WTC11 (cell line): ENCODE data around the gene OTOS. TPM values are rescaled to one million over a fixed set of nuclear protein-coding genes. Genes with fewer than 3 reads are reported as not detected.

Experiments used
- ATAC-seq: fragments of 200-7000 bp; cut with Tn5 transposase; 2 replicates; pipeline ENCODE4 v1.10.0; 2021; ENCODE audit warnings: mild to moderate bottlenecking, moderate library complexity
- CTCF ChIA-PET: fragments of 300-600 bp; sonication (Branson Sonifier 250); formaldehyde crosslinking; loops from one replicate; lab custom pipeline; 2021; ENCODE audit warnings: antibody characterized with exemption; lab: Charles Lee
- POLR2A ChIA-PET: fragments of 350-600 bp; sonication (Branson Sonifier 250); formaldehyde crosslinking; loops from one replicate; lab custom pipeline; 2021; ENCODE audit warnings: antibody characterized with exemption; lab: Charles Lee
- DNase-seq: peaks from one replicate; pipeline ENCODE4 v3.0.0; 2021; ENCODE audit warnings: low spot score
- H3K27ac Mint-ChIP-seq: 2 replicates; pipeline ENCODE4 v1.8.0; 2021; ENCODE audit warnings: mixed read lengths
- H3K27me3 Mint-ChIP-seq: 2 replicates; pipeline ENCODE4 v1.8.0; 2021; ENCODE audit warnings: low read depth, mild to moderate bottlenecking, moderate library complexity, mixed read lengths
- H3K36me3 Mint-ChIP-seq: 2 replicates; pipeline ENCODE4 v1.8.0; 2021; ENCODE audit warnings: mixed read lengths
- H3K4me1 Mint-ChIP-seq: 2 replicates; pipeline ENCODE4 v1.8.0; 2022; ENCODE audit warnings: mixed read lengths
- H3K4me3 Mint-ChIP-seq: 2 replicates; pipeline ENCODE4 v1.8.0; 2021; ENCODE audit warnings: mild to moderate bottlenecking, moderate library complexity, mixed read lengths
- H3K9me3 Mint-ChIP-seq: 2 replicates; pipeline ENCODE4 v1.8.0; 2021; ENCODE audit warnings: mixed read lengths
- CREM ChIP-seq: sonication (generic); formaldehyde crosslinking; IDR thresholded peaks from 2 replicates; pipeline ENCODE4 v1.8.1; 2022; ENCODE audit warnings: mild to moderate bottlenecking, missing genetic modification reagents, moderate library complexity
- EMX1 ChIP-seq: fragments of 250-450 bp; sonication (Bioruptor Pico); IDR thresholded peaks from 2 replicates; pipeline ENCODE4 v1.8.0; 2021; ENCODE audit warnings: mild to moderate bottlenecking
- GABPB1 ChIP-seq: sonication (generic); formaldehyde crosslinking; IDR thresholded peaks from 2 replicates; pipeline ENCODE4 v1.8.1; 2023; ENCODE audit warnings: mild to moderate bottlenecking, missing genetic modification reagents
- GRHL2 ChIP-seq: fragments of 250-450 bp; sonication (Bioruptor Pico); IDR thresholded peaks from 2 replicates; pipeline ENCODE4 v1.8.0; 2022; ENCODE audit warnings: mild to moderate bottlenecking, moderate library complexity; ENCODE audit not compliant: insufficient replicate concordance, severe bottlenecking
- GTF2I ChIP-seq: fragments of 250-450 bp; sonication (Bioruptor Pico); conservative IDR thresholded peaks from 2 replicates; pipeline ENCODE4 v1.4.0; 2021; ENCODE audit warnings: mild to moderate bottlenecking
- HMGA2 ChIP-seq: fragments of 250-450 bp; sonication (Bioruptor Pico); IDR thresholded peaks from 2 replicates; pipeline ENCODE4 v1.4.0; 2021; ENCODE audit warnings: mild to moderate bottlenecking, moderate library complexity
- JUN ChIP-seq: sonication (generic); formaldehyde crosslinking; IDR thresholded peaks from 2 replicates; pipeline ENCODE4 v1.8.0; 2023; ENCODE audit warnings: mild to moderate bottlenecking, missing genetic modification reagents
- MXD4 ChIP-seq: fragments of 250-450 bp; sonication (Bioruptor Pico); IDR thresholded peaks from 2 replicates; pipeline ENCODE4 v1.8.0; 2021; ENCODE audit warnings: mild to moderate bottlenecking, moderate library complexity, borderline replicate concordance
- MYBL2 ChIP-seq: sonication (generic); formaldehyde crosslinking; IDR thresholded peaks from 2 replicates; pipeline ENCODE4 v1.8.1; 2023; ENCODE audit warnings: mild to moderate bottlenecking, moderate library complexity, missing genetic modification reagents
- OVOL2 ChIP-seq: fragments of 250-450 bp; sonication (Bioruptor Pico); IDR thresholded peaks from 2 replicates; pipeline ENCODE4 v1.9.0; 2021; ENCODE audit warnings: mild to moderate bottlenecking, borderline replicate concordance
- RORB ChIP-seq: fragments of 250-450 bp; sonication (Bioruptor Pico); IDR thresholded peaks from 2 replicates; pipeline ENCODE4 v1.9.0; 2021; ENCODE audit warnings: mild to moderate bottlenecking
- SMAD3 ChIP-seq: sonication (generic); formaldehyde crosslinking; IDR thresholded peaks from 2 replicates; pipeline ENCODE4 v1.8.0; 2022; ENCODE audit warnings: missing genetic modification reagents, mild to moderate bottlenecking, borderline replicate concordance
- SMAD4 ChIP-seq: sonication (generic); formaldehyde crosslinking; IDR thresholded peaks from 2 replicates; pipeline ENCODE4 v1.8.0; 2022; ENCODE audit warnings: mild to moderate bottlenecking, missing genetic modification reagents
- SP1 ChIP-seq: sonication (generic); formaldehyde crosslinking; conservative IDR thresholded peaks from 2 replicates; pipeline ENCODE4 v1.8.1; 2022; ENCODE audit warnings: missing genetic modification reagents
- TEAD1 ChIP-seq: sonication (generic); formaldehyde crosslinking; IDR thresholded peaks from 2 replicates; pipeline ENCODE4 v1.8.0; 2022; ENCODE audit warnings: mild to moderate bottlenecking, missing genetic modification reagents
- ZNF219 ChIP-seq: sonication (generic); formaldehyde crosslinking; IDR thresholded peaks from 2 replicates; pipeline ENCODE4 v1.8.0; 2023; ENCODE audit warnings: missing genetic modification reagents, mild to moderate bottlenecking, borderline replicate concordance
- ZNF317 ChIP-seq: sonication (generic); formaldehyde crosslinking; IDR thresholded peaks from 2 replicates; pipeline ENCODE4 v1.8.1; 2023; ENCODE audit warnings: low read depth, mild to moderate bottlenecking, moderate library complexity, missing genetic modification reagents, borderline replicate concordance
- ZNF416 ChIP-seq: fragments of 250-450 bp; sonication (Bioruptor Pico); IDR thresholded peaks from 2 replicates; pipeline ENCODE4 v1.9.0; 2021; ENCODE audit warnings: mild to moderate bottlenecking, inconsistent platforms
- total RNA-seq: library from RNA; stranded (reverse); gene quantifications from 3 replicates; pipeline ENCODE4 v1.2.3, GENCODE V29; 2021
- TF ChIP-seq, protein P1 (sequence below): sonication (generic); formaldehyde crosslinking; IDR thresholded peaks from 2 replicates; pipeline ENCODE4 v1.8.0; 2022; ENCODE audit warnings: mild to moderate bottlenecking, missing genetic modification reagents
- TF ChIP-seq, protein P2 (sequence below): fragments of 250-450 bp; sonication (Bioruptor Pico); IDR thresholded peaks from 2 replicates; pipeline ENCODE4 v2.1.2; 2022; ENCODE audit warnings: mild to moderate bottlenecking, moderate library complexity
- TF ChIP-seq, protein P3 (sequence below): sonication (generic); formaldehyde crosslinking; conservative IDR thresholded peaks from 2 replicates; pipeline ENCODE4 v1.8.1; 2022; ENCODE audit warnings: mild to moderate bottlenecking, missing genetic modification reagents
- TF ChIP-seq, protein P4 (sequence below): sonication (generic); formaldehyde crosslinking; IDR thresholded peaks from 2 replicates; pipeline ENCODE4 v1.8.1; 2023; ENCODE audit warnings: mild to moderate bottlenecking, missing genetic modification reagents, moderate library complexity
- TF ChIP-seq, protein P5 (sequence below): sonication (generic); formaldehyde crosslinking; IDR thresholded peaks from 2 replicates; pipeline ENCODE4 v1.8.1; 2022; ENCODE audit warnings: low read depth, mild to moderate bottlenecking, moderate library complexity, missing genetic modification reagents, borderline replicate concordance
- TF ChIP-seq, protein P6 (sequence below): sonication (generic); formaldehyde crosslinking; IDR thresholded peaks from 2 replicates; pipeline ENCODE4 v1.8.0; 2022; ENCODE audit warnings: mild to moderate bottlenecking, missing genetic modification reagents

Gene OTOS
- total RNA-seq, 1 experiment from 2014 or later, result not detected

DNA sequence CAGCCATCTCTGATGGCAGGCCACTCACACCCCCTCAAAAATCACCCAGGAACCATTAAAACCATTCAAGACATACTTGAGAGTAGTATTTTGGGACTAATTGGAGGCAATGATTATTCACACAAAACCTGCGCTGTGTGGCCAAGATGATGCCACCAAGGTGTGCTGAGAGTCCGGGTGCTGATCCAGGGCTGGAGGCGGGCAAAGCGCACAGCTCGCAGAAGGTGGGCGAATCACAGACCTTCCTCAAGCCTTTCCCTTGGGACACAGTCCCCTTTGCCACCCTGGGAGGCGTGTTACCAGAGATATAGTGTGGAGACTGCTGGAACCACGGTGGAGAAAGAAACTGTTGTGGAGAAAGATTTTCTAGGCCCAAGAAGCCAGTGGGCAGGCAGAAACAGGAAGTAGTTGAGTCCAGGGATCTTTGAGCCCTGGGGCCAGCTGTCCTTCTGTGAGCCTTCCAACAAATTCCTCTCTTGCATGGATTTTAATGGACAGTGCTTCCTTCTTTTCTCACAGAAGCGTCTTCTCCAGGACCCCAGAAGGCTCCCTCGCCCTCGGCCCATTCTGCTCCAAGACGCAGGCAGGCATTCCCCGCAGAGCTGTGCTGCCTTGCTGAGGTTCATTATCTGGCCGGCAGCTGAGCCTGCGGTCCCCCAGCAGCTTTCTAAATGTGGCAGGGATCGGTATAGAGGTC, 12.4 kb downstream of the OTOS start:
- Mint-ChIP-seq H3K4me1 (no peaks in the 10 kb centered on the region), H3K4me3 (no peak overlapping the region), H3K36me3 (peaks cover 53% of the 10 kb centered on the region), H3K9me3 (no peaks in the 10 kb centered on the region), H3K27me3 (no peaks in the 10 kb centered on the region), H3K27ac (no peak overlapping the region)
- CTCF ChIA-PET, result interaction anchor here (1.1 kb wide), 1 partner anchor 89 kb away, joined by 3 read pairs; no protein-coding TSS in a partner anchor
- no peak for DNase-seq
- no peak for ATAC-seq
- POLR2A ChIA-PET, result interaction anchor here (1.2 kb wide), 1 partner anchor 61 kb away, joined by 3 read pairs; no protein-coding TSS in a partner anchor
- no peak for TF ChIP-seq RORB (CRISPR knock-in tag)
- TF ChIP-seq, protein P1, sequence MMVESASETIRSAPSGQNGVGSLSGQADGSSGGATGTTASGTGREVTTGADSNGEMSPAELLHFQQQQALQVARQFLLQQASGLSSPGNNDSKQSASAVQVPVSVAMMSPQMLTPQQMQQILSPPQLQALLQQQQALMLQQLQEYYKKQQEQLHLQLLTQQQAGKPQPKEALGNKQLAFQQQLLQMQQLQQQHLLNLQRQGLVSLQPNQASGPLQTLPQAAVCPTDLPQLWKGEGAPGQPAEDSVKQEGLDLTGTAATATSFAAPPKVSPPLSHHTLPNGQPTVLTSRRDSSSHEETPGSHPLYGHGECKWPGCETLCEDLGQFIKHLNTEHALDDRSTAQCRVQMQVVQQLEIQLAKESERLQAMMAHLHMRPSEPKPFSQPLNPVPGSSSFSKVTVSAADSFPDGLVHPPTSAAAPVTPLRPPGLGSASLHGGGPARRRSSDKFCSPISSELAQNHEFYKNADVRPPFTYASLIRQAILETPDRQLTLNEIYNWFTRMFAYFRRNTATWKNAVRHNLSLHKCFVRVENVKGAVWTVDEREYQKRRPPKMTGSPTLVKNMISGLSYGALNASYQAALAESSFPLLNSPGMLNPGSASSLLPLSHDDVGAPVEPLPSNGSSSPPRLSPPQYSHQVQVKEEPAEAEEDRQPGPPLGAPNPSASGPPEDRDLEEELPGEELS (CRISPR knock-in tag), result no peak
- no peak for TF ChIP-seq GTF2I
- TF ChIP-seq SMAD3, result no peak
- TF ChIP-seq TEAD1 (CRISPR knock-in tag), result no peak

DNA sequence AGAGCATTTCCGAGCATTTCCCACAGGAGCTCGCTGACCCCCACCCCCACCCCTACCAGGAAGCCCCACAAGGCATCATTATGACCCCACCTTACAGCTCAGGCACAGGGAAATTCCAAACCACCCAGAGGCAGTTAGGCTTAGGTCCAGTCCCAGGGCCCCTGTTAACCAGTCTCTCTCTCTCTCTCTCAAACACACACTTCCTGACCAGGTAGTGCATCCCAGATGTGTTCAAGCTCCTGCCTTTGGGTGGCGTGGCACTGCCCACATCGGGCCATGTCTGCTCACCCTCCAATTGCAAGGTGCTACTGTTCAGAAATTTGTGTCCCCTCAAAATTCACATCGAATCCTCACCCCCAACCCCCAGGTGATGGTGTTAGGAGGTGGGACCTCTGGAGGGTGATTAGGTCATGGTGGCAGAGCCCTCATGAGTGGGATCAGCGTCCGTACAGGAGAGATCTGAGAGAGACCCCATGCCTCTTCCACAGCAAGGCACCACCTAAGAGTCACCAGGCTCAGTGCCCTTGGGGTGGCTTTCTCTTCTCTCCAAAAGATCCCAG, 13.2 kb downstream of the OTOS start:
- no peak overlapping the region for H3K4me3 Mint-ChIP-seq
- ATAC-seq (no peak), DNase-seq (no peak)
- CTCF ChIA-PET, result interaction anchor here (1.1 kb wide), 1 partner anchor 66 kb away, joined by 3 read pairs; no protein-coding TSS in a partner anchor
- no peak overlapping the region for H3K27ac Mint-ChIP-seq
- TF ChIP-seq, protein P2, sequence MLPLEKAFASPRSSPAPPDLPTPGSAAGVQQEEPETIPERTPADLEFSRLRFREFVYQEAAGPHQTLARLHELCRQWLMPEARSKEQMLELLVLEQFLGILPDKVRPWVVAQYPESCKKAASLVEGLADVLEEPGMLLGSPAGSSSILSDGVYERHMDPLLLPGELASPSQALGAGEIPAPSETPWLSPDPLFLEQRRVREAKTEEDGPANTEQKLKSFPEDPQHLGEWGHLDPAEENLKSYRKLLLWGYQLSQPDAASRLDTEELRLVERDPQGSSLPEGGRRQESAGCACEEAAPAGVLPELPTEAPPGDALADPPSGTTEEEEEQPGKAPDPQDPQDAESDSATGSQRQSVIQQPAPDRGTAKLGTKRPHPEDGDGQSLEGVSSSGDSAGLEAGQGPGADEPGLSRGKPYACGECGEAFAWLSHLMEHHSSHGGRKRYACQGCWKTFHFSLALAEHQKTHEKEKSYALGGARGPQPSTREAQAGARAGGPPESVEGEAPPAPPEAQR, result no peak
- TF ChIP-seq TEAD1 (CRISPR knock-in tag) (no peak), GRHL2 (CRISPR knock-in tag) (no peak), ZNF219 (CRISPR knock-in tag) (no peak), GABPB1 (CRISPR knock-in tag) (no peak), HMGA2 (CRISPR knock-in tag) (no peak), ZNF317 (no peak), MYBL2 (CRISPR knock-in tag) (no peak), EMX1 (CRISPR knock-in tag) (no peak), CREM (CRISPR knock-in tag) (no peak), SP1 (no peak), OVOL2 (CRISPR knock-in tag) (no peak), SMAD4 (CRISPR knock-in tag) (no peak), MXD4 (no peak), ZNF416 (CRISPR knock-in tag) (no peak), JUN (CRISPR knock-in tag) (no peak)
- TF ChIP-seq, protein P3, sequence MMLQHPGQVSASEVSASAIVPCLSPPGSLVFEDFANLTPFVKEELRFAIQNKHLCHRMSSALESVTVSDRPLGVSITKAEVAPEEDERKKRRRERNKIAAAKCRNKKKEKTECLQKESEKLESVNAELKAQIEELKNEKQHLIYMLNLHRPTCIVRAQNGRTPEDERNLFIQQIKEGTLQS, result no peak
- TF ChIP-seq, protein P4, sequence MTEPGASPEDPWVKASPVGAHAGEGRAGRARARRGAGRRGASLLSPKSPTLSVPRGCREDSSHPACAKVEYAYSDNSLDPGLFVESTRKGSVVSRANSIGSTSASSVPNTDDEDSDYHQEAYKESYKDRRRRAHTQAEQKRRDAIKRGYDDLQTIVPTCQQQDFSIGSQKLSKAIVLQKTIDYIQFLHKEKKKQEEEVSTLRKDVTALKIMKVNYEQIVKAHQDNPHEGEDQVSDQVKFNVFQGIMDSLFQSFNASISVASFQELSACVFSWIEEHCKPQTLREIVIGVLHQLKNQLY (CRISPR knock-in tag), result no peak
- TF ChIP-seq, protein P5, sequence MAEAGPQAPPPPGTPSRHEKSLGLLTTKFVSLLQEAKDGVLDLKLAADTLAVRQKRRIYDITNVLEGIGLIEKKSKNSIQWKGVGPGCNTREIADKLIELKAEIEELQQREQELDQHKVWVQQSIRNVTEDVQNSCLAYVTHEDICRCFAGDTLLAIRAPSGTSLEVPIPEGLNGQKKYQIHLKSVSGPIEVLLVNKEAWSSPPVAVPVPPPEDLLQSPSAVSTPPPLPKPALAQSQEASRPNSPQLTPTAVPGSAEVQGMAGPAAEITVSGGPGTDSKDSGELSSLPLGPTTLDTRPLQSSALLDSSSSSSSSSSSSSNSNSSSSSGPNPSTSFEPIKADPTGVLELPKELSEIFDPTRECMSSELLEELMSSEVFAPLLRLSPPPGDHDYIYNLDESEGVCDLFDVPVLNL (CRISPR knock-in tag), result no peak
- TF ChIP-seq, protein P6, sequence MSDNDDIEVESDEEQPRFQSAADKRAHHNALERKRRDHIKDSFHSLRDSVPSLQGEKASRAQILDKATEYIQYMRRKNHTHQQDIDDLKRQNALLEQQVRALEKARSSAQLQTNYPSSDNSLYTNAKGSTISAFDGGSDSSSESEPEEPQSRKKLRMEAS (CRISPR knock-in tag), result no peak
- POLR2A ChIA-PET, result no interaction called here
- H3K9me3 Mint-ChIP-seq, result no peaks in the 10 kb centered on the region
- H3K36me3 Mint-ChIP-seq, result peaks cover 46% of the 10 kb centered on the region
- H3K27me3 Mint-ChIP-seq, result no peaks in the 10 kb centered on the region
- H3K4me1 Mint-ChIP-seq, result no peaks in the 10 kb centered on the region
